Measurements from ENCODE around the gene AK8.

- TF ChIP-seq CTCF (conservative IDR thresholded peaks at IDR 0.05; ENCODE audit: low read depth, low read length) (no peak), EZH2 (IDR thresholded peaks at IDR 0.05; ENCODE audit: borderline replicate concordance, low read depth, low read length, poor library complexity, severe bottlenecking) (no peak)
Observed at GRCh38 chr9:132824151-132824550, 53.9 kb downstream of the AK8 start.
